HG03045 (cell line): ENCODE measurements around the gene ATAD2B.

ENCODE experiments used
- ATAC-seq: cut with Tn5 transposase; IDR thresholded peaks from one replicate; pipeline ENCODE4 v1.9.1; 2021; ENCODE audit warnings: mild to moderate bottlenecking, moderate library complexity; ENCODE audit not compliant: unreplicated experiment

Gene ATAD2B

DNA sequence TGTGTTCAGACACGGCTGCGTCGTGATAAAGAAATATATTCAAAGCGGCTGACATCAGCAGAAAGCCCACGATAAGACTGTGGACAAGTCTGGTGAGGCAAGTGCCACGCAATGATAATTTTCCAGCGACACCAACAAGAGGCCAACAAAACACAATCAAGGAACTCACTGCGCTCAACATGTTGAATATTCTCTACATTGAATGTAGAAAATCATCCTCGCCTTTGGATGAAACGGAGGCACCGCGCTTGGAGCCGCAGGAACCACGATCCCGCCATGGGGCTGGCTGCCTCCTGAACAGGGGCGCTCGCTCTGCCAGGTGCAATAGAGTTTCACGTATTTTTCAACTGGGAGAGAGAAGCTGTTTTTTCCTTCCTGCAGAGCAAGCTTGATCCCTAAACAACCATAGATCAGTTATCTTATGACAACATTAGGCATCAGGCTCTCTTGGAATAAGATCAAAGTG is 220.3 kb downstream of the ATAD2B start:
- no peak for ATAC-seq

DNA sequence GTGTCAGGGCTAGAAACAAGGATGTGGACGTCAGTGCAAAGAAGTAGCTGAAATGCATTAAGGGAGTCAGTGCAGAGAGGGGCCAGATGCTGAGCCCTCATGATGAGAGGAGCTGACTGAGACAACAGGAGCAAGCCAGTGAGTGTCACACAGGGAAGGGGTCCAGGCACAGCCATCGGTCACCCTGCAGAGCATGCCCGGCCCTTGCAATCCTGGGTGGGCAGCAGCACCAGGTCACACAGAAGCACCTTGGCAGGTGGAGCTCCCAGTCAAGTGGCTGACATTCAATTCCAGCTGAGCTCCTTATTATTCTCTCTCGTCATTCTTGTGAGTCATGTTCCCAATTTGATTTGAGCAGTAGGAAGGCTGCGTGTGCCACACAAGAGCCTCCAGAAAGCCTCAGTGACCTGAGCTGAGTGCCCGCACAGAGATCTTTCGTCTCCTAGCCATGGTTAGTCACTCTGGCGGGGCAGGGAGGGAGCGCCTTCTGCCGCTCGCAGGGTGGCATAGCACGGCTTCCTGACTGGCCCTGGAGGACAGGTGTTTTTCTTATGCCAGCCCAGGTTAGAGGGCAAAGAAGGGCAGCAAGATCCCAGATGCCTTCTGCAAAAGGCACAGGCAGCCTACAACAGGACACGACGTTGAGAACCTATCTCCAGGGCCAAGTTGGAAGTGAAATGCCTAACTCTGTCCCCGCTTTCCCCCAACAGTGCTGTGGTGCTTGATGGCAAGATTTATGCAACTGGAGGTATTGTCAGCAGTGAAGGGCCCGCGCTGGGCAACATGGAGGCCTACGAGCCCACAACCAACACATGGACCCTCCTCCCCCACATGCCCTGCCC is 220.9 kb downstream of the ATAD2B start:
- ATAC-seq: no peak

DNA sequence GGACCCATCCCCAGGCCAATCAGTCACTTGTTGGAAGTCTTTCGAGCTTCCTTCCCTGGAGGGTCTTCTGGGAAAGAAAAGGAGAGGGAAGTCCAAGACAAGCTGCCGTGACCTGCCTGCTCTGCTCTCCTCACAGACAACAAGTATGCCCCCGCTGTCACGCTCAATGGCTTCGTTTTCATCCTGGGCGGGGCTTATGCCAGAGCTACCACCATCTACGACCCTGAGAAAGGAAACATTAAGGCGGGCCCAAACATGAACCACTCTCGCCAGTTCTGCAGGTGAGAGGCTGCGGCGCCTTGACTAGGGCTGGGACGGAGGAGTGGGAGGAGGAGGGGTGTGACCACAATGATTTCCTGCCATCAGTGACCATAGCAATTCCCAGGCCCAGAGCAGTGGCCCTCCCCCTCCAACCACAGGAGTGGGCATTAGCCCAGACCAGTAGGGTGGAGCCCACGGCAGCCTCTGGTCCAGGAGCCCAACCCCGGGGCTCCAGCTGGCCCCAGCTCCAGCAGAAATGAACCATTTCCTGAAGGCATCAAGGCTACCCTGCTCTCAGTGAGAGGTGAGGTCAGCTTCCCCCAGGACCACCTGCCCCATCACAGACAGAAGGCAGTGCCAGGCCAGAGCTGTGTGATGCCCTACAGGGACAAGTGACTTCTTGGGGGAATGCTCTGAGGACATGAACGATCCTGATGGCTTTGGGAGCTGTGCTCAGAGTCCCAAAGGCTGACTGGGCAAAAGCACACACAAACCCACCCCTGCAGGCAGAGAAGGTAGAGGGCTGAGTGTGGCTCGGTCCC is 223.1 kb downstream of the ATAD2B start:
- no peak for ATAC-seq

DNA sequence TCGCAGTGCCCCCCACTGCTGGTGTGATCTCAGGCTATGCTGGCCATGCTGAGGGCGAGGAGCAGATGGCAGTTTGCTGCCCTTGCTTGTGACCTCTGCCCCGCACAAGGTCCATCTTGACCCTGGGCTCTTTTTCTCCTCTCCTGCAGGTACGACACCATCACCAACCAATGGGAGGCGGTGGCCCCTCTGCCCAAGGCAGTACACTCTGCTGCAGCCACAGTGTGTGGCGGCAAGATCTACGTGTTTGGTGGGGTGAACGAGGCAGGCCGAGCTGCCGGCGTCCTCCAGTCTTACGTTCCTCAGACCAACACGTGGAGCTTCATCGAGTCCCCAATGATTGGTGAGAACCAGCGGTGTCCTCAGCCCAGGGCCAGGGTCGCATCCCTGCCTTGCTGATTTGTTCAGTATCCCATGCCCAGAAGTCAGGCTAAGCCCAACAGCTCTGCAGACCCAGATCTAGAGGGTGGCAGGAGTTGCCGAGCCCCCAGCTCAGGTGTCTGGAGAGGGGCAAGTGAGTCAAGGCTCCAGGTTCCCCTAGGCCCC is 223.8 kb downstream of the ATAD2B start:
- no peak for ATAC-seq

DNA sequence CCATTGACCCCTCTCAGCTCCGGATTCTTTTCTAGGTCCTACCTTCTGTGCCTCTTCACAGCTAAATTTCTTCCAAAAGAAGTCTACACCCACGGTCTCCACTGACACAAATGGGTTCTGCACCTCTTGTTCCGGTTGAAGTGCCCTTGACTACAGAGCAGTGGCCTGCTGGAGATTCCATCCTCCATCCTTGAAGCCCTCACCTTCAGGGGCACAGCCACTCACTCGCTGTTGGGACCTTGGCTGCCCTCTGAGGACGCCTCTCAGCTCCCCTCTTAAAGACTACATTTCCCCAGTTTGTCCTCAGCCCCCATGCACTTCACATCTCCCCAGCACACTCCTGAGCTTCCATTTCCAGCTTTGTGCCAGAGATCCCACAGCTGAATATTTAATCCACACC is 226.3 kb downstream of the ATAD2B start:
- ATAC-seq: no peak

DNA sequence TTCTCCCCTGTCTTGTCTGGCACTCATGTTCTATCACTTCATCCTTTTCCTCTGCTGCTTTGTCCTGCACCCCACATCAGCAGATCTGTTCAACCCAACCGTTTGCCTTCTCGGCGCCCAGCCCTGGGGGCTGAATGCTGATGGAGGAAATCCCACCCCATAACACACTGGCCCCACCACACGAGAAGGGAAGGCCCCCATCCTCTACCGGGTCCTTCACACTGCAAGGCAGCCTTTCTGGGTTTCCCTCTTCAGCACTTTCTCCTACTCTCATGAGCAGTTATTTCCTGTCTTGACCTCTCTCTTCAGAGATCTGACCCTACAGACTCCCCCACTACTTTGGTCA is 227.4 kb downstream of the ATAD2B start:
- ATAC-seq: no peak

DNA sequence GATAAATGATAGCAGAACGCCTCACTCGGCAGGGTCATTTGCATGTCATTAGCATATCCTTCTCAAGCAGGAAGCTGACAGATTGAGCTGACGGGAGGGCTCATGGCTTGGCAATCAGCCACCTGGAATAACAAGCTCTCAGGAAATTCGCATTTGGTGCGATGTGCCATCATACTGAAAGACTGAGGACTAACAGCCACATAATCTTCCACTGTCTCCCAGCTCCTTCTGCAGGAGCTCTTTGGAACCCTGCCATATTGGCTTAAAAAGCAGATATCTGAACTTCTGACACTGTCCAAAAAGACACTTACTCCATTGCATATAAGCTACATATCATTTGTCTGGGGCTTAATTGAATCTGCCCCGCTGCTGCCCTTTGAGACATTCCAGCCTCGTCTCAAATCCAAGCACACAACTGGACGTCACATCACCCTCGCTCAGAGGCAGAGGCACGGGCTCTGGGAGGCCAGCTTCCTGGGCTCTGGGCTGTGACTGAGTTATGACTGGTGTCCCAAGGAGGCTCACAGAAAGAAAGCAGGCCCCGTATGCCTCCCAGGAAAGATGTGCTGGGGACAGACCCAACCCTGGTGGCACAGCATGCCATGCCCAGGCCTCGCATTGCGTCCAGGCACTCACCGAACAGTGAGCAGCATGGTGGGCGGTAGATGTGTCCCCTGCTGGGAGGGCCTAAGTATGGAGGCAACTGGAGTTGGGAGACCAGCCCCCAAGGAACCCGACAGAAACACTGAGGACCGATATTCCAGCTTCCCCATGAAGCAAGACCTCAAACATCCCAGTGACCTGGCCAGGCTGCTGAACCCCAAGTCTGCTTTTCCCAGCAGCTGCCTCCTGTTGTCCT is 228.0 kb downstream of the ATAD2B start:
- ATAC-seq: no peak
